Epithelial cell of proximal tubule (primary cell): Measurements from ENCODE around the gene MIER3. TPM values are rescaled to one million over a fixed set of nuclear protein-coding genes. Genes with fewer than 3 reads are reported as not detected.
"Not testable (repeated sequence)": the region's sequence is repeated elsewhere in the genome, so short reads cannot be mapped to it uniquely, and the experiment has no call there.

Source experiments
- DNase-seq: peaks from one replicate; pipeline ENCODE4 v3.0.0-alpha.2; 2011; ENCODE audit warnings: low read depth
- H3K4me3 ChIP-seq: 2 replicates; pipeline ENCODE4 v1.5.1; 2011; ENCODE audit warnings: low read depth, mild to moderate bottlenecking, low read length
- CTCF ChIP-seq: conservative IDR thresholded peaks from 2 replicates; pipeline ENCODE4 v1.5.1; 2012; ENCODE audit warnings: low read depth, mild to moderate bottlenecking, low read length
- total RNA-seq: library from RNA; depleted of rRNA; stranded (reverse); fragments of >200 nt; gene quantifications from 2 replicates; pipeline ENCODE4 v1.2.3, GENCODE V29; 2015

Gene MIER3
- total RNA-seq, 1 donor from 2014 or later: 26.5 TPM

- DNase-seq: no peak
- no peak overlapping the region for H3K4me3 ChIP-seq
- TF ChIP-seq CTCF: no peak
Observed at GRCh38 chr5:56985936-56986625, 34.2 kb upstream of the MIER3 start.

GRCh38 chr5:56984445-56984844 is 32.5 kb upstream of the MIER3 start:
- H3K4me3 ChIP-seq: no peak overlapping the region
- TF ChIP-seq CTCF: no peak
- no peak for DNase-seq

GRCh38 chr5:56983593-56984361 is 31.9 kb upstream of the MIER3 start:
- no peak for DNase-seq
- H3K4me3 ChIP-seq: no peak overlapping the region
- TF ChIP-seq CTCF: no peak

- no peak for TF ChIP-seq CTCF
- no peak overlapping the region for H3K4me3 ChIP-seq
- DNase-seq: no peak
Observed at GRCh38 chr5:56981548-56982315, 29.8 kb upstream of the MIER3 start.

GRCh38 chr5:56979968-56980367 is 28.0 kb upstream of the MIER3 start:
- TF ChIP-seq CTCF: no peak

GRCh38 chr5:56979526-56979925 is 27.6 kb upstream of the MIER3 start:
- DNase-seq, H3K4me3 ChIP-seq: not testable (repeated sequence)

More at GRCh38 chr5:56979968-56980367, 28.0 kb upstream of the MIER3 start:
- no peak for DNase-seq
- H3K4me3 ChIP-seq: no peak overlapping the region

GRCh38 chr5:56977822-56978221 is 25.9 kb upstream of the MIER3 start:
- no peak for TF ChIP-seq CTCF
- H3K4me3 ChIP-seq: no peak overlapping the region
- DNase-seq: no peak
